H1 (cell line): ENCODE results near the gene FAM162B.

Experiments
- CBX5 ChIP-seq: fragments of 300-800, 300-1000 bp; sonication (generic); IDR thresholded peaks from 2 replicates; pipeline ENCODE4 v1.7.1; 2016; ENCODE audit warnings: antibody characterized with exemption, low read length, low read depth
- CHD2 ChIP-seq: IDR thresholded peaks from 2 replicates; pipeline ENCODE4 v1.6.1; 2012; ENCODE audit warnings: low read length, improper control_type of control experiment
- JUND ChIP-seq: IDR thresholded peaks from 2 replicates; pipeline ENCODE4 v1.6.1; 2011; ENCODE audit warnings: mild to moderate bottlenecking, improper control_type of control experiment, low read length
- POLR2AphosphoS5 ChIP-seq: IDR thresholded peaks from 2 replicates; pipeline ENCODE4 v1.6.1; 2011; ENCODE audit warnings: low read depth, low read length
- TF ChIP-seq, protein P1 (sequence below): IDR thresholded peaks from 2 replicates; pipeline ENCODE4 v1.6.1; 2012; ENCODE audit warnings: inconsistent platforms

DNA sequence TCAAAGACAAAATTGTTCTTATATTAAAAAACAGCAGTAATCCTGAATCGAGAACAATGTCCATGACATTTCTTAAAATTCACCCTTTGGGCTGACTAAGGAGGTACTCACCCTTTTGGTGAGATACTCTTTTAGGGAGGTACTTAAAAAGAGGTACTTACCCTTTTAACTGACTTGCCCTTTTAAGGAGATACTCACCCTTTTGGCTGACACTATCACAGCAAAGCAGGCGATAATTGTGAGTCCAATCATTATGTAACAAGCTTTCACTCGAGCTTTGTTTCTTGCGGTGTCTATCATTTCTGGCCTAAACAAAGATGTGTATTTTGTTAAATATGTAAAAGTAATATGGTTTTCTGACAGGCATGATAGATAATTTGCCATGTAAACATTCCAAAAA lies 3.7 kb downstream of the FAM162B start:
- TF ChIP-seq CHD2 = no peak
- no peak for TF ChIP-seq JUND
- TF ChIP-seq, protein P1, sequence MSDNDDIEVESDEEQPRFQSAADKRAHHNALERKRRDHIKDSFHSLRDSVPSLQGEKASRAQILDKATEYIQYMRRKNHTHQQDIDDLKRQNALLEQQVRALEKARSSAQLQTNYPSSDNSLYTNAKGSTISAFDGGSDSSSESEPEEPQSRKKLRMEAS = no peak
- no peak for TF ChIP-seq POLR2AphosphoS5
- no peak for TF ChIP-seq CBX5
